ENCODE data around the gene SERPING1. TPM values are rescaled to one million over a fixed set of nuclear protein-coding genes. Genes with fewer than 3 reads are reported as not detected.

The SERPING1 gene
- total and polyA plus RNA-seq, 2 of the 13 experiments (the other 11 are each of a cell fraction or from before 2014, with no cell fraction given) = 2.0 to 10.4 TPM

DNA sequence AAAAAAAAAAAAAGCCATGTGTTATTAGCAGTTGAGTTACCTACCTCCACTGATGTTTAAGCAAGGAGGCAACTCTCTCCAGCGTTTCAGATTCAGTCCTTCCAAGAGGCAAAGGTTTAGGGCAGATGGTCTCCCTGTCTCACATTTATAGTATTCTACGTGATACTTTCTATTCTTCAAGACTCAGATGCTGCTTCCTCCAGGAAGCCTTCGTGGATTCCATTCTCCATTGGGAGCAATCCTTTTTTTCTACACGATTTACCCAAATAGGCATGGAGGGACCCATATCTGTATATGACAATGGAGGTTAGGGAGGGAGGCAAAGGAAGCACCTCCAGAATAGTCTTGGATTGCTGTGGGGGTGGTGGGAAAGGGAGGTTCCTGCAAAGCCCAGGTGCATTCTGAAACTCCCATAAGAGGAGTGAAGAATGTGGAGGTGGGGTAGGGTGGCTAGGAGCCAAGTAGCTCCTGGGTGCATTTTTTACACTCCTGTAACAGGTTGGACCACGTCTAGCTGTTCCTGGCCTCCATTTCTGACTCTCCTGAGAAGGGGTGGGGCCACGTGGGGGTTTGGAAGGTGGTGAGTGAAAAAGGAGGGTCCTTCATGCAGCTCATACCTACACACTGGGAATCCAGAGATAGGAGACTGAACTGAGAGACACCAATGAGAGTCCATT is 36.0 kb downstream of the SERPING1 start:
- CTCF ChIA-PET (ENCODE audit: low intra/inter-chr PET ratio, low total read pairs) = no interaction called here
- ATAC-seq (no peak), DNase-seq (ENCODE audit: low spot score) (no peak), FAIRE-seq (no peak)
- no peaks in the 10 kb centered on the region; a peak in 1 of 5 replicates for H3K27me3 ChIP-seq (ENCODE audit: control insufficient read depth in 1 of 2, insufficient read depth in 2 of 2, low read length in 2 of 2)
- intact Hi-C loops (cut with micrococcal nuclease; ENCODE audit: unreplicated experiment) = loop anchor here (5.0 kb wide), 1 partner anchor 36 kb away; the partner anchor contains the start of gene SERPING1
- H3K4me2 ChIP-seq (ENCODE audit: low read depth, low read length) = no peak overlapping the region
- no peak overlapping the region for H3K27ac ChIP-seq (ENCODE audit: extremely low read length, insufficient read depth, low read length)
- BruUV-seq (replicated peaks) = no TSS peak
- H3K79me2 ChIP-seq (ENCODE audit: insufficient read depth, low read length) = no peaks in the 10 kb centered on the region
- POLR2A ChIA-PET = no interaction called here
- WGBS (ENCODE audit: low lambda C conversion rate) = 34% methylated on average over 6 of the region's 6 CpGs
- TF ChIP-seq ZNF432 (CRISPR knock-in tag; IDR thresholded peaks at IDR 0.05; ENCODE audit: borderline replicate concordance) = no peak
- no peak for TF ChIP-seq HIVEP1 (CRISPR knock-in tag; IDR thresholded peaks at IDR 0.05)
- no peak for TF ChIP-seq RAD51 (IDR thresholded peaks at IDR 0.05; ENCODE audit: borderline replicate concordance)
- TF ChIP-seq ZNF674 (CRISPR knock-in tag; IDR thresholded peaks at IDR 0.05; ENCODE audit: low read depth) = no peak
- no peak for TF ChIP-seq PHB2 (IDR thresholded peaks at IDR 0.05; ENCODE audit: partially characterized antibody)
- TF ChIP-seq POLR2A (IDR thresholded peaks at IDR 0.05; ENCODE audit: insufficient read depth in 1 of 2, low read depth in 2 of 2, low read length in 2 of 2) = no peak
- no peak for TF ChIP-seq FLYWCH1 (CRISPR knock-in tag; IDR thresholded peaks at IDR 0.05)
- TF ChIP-seq, protein P1, sequence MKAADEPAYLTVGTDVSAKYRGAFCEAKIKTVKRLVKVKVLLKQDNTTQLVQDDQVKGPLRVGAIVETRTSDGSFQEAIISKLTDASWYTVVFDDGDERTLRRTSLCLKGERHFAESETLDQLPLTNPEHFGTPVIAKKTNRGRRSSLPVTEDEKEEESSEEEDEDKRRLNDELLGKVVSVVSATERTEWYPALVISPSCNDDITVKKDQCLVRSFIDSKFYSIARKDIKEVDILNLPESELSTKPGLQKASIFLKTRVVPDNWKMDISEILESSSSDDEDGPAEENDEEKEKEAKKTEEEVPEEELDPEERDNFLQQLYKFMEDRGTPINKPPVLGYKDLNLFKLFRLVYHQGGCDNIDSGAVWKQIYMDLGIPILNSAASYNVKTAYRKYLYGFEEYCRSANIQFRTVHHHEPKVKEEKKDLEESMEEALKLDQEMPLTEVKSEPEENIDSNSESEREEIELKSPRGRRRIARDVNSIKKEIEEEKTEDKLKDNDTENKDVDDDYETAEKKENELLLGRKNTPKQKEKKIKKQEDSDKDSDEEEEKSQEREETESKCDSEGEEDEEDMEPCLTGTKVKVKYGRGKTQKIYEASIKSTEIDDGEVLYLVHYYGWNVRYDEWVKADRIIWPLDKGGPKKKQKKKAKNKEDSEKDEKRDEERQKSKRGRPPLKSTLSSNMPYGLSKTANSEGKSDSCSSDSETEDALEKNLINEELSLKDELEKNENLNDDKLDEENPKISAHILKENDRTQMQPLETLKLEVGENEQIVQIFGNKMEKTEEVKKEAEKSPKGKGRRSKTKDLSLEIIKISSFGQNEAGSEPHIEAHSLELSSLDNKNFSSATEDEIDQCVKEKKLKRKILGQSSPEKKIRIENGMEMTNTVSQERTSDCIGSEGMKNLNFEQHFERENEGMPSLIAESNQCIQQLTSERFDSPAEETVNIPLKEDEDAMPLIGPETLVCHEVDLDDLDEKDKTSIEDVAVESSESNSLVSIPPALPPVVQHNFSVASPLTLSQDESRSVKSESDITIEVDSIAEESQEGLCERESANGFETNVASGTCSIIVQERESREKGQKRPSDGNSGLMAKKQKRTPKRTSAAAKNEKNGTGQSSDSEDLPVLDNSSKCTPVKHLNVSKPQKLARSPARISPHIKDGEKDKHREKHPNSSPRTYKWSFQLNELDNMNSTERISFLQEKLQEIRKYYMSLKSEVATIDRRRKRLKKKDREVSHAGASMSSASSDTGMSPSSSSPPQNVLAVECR (CRISPR knock-in tag; IDR thresholded peaks at IDR 0.05; ENCODE audit: borderline replicate concordance) = no peak
- no peak for TF ChIP-seq ZNF790 (CRISPR knock-in tag; IDR thresholded peaks at IDR 0.05; ENCODE audit: borderline replicate concordance)
- TF ChIP-seq, protein P2, sequence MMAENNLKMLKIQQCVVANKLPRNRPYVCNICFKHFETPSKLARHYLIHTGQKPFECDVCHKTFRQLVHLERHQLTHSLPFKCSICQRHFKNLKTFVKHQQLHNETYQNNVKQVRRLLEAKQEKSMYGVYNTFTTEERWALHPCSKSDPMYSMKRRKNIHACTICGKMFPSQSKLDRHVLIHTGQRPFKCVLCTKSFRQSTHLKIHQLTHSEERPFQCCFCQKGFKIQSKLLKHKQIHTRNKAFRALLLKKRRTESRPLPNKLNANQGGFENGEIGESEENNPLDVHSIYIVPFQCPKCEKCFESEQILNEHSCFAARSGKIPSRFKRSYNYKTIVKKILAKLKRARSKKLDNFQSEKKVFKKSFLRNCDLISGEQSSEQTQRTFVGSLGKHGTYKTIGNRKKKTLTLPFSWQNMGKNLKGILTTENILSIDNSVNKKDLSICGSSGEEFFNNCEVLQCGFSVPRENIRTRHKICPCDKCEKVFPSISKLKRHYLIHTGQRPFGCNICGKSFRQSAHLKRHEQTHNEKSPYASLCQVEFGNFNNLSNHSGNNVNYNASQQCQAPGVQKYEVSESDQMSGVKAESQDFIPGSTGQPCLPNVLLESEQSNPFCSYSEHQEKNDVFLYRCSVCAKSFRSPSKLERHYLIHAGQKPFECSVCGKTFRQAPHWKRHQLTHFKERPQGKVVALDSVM (CRISPR knock-in tag; IDR thresholded peaks at IDR 0.05) = no peak
- TF ChIP-seq, protein P3, sequence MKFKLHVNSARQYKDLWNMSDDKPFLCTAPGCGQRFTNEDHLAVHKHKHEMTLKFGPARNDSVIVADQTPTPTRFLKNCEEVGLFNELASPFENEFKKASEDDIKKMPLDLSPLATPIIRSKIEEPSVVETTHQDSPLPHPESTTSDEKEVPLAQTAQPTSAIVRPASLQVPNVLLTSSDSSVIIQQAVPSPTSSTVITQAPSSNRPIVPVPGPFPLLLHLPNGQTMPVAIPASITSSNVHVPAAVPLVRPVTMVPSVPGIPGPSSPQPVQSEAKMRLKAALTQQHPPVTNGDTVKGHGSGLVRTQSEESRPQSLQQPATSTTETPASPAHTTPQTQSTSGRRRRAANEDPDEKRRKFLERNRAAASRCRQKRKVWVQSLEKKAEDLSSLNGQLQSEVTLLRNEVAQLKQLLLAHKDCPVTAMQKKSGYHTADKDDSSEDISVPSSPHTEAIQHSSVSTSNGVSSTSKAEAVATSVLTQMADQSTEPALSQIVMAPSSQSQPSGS (CRISPR knock-in tag; IDR thresholded peaks at IDR 0.05) = no peak
- TF ChIP-seq ZSCAN29 (CRISPR knock-in tag; conservative IDR thresholded peaks at IDR 0.05) = no peak
- TF ChIP-seq SRSF1 (optimal IDR thresholded peaks at IDR 0.05; ENCODE audit: low read depth, low read length) = no peak
- H3K4me3 ChIP-seq (replicated peaks in 1 of 3; ENCODE audit: insufficient read depth in 1 of 3, low read depth in 2 of 3, low read length in 3 of 3) = no peak overlapping the region
- no peaks in the 10 kb centered on the region for H3K9me3 ChIP-seq (ENCODE audit: low read length)
- H3K36me3 ChIP-seq (replicated peaks in 1 of 2; ENCODE audit: control insufficient read depth in 1 of 2, insufficient read depth in 2 of 2, low read length in 2 of 2) = no peaks in the 10 kb centered on the region
- H3K9ac ChIP-seq (ENCODE audit: insufficient read depth, low read depth, low read length) = no peak overlapping the region
- peaks cover 8% of the 10 kb centered on the region for H3K4me1 ChIP-seq (ENCODE audit: insufficient read depth, low read length)
- no peak overlapping the region for H2AFZ ChIP-seq (ENCODE audit: low read length)
- H4K20me1 ChIP-seq (ENCODE audit: insufficient read depth, low read length) = no peaks in the 10 kb centered on the region
- in situ Hi-C loops (cut with HindIII; ENCODE audit: extremely low pct_ligation_motif_present, low pct_unique_long_range_greater_than_20kb) = no loop called here
